GM18868 (cell line): ENCODE measurements around the gene PRSS50.
A peak's percentile ranks its signal among the peaks of the same experiment; 100 is the strongest.
"Not testable (repeated sequence)": the region's sequence is repeated elsewhere in the genome, so short reads cannot be mapped to it uniquely, and the experiment has no call there.

Source experiments
- ATAC-seq: cut with Tn5 transposase; IDR thresholded peaks from one replicate; pipeline ENCODE4 v1.9.1; 2021; ENCODE audit warnings: mild to moderate bottlenecking, moderate library complexity; ENCODE audit not compliant: unreplicated experiment

The PRSS50 gene, protein sequence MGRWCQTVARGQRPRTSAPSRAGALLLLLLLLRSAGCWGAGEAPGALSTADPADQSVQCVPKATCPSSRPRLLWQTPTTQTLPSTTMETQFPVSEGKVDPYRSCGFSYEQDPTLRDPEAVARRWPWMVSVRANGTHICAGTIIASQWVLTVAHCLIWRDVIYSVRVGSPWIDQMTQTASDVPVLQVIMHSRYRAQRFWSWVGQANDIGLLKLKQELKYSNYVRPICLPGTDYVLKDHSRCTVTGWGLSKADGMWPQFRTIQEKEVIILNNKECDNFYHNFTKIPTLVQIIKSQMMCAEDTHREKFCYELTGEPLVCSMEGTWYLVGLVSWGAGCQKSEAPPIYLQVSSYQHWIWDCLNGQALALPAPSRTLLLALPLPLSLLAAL

DNA sequence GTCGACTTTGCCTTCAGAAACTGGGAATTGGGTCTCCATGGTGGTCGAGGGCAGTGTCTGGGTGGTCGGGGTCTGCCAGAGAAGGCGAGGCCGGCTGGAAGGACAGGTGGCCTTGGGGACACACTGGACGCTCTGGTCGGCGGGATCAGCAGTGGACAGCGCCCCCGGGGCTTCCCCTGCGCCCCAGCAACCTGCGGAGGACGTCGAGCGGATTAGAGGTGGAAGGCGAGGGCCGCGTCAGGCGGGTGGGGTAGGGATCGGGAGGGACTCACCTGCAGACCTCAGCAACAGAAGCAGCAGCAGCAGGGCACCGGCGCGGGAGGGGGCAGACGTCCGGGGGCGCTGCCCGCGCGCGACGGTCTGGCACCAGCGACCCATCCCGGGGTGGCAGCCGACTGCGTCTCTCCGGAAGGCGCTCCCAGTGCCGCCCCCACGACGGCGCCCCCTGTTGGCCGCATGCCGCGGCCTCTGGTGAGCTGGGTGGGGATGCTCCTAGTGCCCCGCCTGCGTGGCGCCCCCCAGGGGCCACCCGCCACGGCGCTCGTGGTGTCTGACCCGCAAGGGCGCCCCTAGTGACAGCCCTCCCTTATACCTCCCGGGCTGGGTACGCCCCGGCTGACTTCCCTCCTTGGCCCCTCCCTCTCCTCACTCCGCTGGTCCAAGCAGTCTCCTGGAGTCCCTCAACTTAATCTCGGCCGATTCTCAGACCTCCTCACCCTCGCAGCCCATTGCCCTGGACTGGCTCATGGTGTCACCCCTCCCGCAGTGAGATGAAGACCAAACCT, at the start of gene PRSS50:
TSS of gene PRSS50 (minus strand) at position 423 of the 785 bp plus-strand sequence. CDS start at position 378, 45 bp downstream.
- ATAC-seq = no peak

DNA sequence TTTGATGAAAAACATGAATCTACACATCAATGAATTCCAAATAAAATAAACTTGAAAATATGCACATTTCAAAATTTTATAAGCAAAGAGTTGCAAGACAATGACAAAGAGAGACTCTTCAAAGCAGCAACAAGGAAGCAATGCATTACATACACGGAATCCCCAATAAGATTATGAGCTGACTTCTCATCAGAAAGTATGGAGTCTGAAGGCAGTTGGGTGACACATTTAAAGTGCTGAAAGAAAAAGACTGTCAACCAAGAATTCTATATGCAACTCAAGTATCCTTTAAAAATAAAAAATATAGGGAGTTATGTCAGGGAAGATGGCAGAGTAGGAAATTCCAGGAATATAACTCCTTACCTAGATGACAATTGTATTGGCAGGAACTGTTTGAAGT, 46.5 kb upstream of the PRSS50 start:
- ATAC-seq = no peak

DNA sequence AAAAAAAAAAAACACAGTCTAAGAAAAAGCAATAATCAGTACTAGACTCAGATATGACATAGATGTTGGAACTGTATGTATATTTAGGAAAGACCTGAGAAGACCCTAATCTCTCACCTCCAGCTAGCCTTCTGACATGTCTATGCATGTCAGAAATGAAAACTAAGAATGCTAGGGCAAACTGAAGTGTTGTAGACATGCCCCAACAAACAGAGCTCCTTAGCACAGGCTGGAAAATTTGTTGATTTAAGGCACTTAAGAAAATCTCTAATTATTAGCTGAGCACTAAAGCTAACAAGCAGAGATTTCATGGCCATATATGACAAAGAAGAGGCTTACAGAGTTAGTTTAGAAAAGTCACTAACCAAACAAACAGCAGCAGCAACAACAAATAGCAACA, 45.5 kb upstream of the PRSS50 start:
- ATAC-seq = no peak

DNA sequence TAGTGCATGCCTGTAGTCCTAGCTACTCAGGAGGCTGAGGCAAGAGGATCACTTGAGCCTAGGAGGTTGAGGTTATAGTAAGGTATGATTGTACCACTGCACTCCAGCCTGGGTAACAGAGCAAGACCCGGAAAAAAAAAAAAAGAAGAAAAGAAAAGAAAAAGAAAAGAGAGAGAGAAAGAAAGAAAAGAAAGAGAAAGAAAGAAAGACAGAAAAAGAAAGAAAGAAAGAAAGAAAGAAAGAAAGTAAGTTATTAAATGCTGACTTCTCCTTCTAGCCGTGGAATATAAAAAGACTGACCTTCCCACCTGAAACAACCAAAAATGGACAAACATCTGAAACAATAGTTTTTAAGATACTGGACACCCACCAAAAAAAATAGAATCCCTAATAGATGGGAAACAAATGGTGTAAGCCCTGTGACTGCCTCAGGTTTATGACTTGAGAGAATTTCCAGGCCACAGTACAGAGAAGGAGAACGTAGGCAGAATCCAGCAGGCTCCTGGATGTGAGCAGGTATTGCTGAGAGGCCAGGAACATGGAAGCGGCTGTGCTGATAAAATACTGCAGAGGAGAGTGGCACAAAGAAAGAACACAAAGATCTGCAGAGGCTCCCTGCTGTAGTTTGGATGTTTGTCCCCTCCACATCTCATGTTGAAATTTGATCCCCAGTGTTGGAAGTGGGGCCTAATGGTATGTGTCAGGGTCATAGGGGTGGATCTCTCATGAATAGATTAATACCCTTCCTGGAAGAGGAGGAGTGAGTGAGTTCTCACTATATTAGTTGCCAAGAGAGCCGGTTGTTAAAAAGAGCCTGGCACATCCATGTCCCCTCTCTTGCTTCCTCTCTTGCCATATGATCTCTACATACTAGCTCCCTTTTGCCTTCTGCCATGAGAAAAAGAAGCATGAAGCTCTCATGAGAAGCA, 41.8 kb upstream of the PRSS50 start:
- ATAC-seq = no peak

DNA sequence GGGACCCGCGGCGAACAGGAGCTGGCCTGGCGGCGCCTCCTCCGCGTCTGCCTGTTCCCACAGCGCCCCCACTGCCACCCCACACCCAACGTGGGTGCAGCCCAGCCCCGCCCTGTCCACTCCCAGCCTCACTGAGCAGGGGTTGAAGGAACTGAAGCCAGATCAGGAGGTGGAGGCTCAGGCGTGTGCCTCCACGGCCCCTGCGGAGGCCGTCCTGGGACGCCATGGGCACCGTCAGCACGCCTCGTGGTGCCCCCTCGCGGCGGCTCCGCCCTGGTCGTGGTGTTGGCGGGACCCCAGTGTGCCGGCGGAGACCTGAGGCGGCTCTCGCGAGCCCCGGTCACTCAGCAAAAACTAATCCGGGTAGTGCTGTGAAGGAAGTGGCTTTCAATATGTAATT, 39.0 kb upstream of the PRSS50 start:
- ATAC-seq = no peak

DNA sequence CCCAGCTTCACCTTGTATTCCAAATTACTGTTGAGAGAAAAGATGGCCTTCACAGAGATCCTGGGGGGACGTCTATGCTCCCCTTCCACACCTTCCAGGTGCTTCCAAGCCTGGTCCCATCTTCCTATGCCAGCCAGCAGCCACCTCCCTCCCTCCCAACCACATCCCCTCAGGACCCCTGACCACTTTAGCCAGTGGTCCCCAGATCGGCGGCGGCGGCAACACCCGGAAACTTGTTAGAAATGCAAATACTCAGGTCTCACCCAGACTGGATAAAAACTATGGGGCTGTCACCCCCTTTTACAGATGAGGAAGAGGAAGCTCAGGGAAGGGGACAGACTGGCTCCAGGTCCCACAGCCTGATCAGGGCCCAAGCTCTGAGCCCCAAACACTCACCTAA, 38.0 kb upstream of the PRSS50 start:
- ATAC-seq = no peak

DNA sequence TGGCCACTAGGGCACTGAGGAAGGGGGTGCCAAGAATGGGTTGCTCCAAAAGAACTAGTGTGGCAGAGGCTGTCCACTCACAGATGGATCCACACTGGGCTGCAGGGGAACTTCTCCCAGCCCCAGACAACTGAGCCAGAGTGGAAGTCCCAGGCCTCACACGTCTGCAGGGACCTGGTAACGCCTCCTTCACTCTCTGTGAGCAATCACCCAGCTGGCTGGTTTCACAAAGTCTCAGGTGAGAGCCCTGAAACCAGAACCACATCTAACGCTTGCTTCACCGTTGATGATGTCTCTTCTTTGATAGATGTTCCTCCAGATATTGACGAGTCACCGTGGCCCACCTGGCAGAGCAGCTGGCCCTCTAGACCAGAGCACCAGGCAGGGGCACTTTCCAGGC, 35.5 kb upstream of the PRSS50 start:
- ATAC-seq = peak; percentile 67

DNA sequence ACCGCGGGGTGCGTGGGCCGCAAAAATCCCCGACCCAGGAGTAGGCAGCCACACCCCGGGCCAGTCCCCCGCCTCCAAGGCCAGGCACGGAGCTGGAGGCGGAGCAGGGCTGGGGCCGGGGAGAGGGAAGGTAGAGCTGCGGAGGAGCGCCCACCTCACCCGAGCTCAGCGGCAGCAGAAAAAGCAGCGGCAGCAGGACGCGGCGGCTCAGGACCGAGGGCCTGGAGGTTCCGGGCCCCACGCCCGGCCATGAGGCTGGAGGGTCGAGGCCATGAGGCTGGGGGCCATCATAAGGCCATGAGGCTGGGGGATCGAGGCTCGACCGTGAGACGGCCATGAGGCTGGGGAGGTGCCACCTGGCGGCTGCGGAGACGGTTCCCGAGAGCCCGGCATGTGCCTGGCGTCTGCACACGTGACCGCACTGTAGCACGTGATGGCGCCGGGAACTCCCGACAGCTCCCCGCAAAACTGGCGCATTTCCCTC, 32.9 kb upstream of the PRSS50 start:
- no peak for ATAC-seq

DNA sequence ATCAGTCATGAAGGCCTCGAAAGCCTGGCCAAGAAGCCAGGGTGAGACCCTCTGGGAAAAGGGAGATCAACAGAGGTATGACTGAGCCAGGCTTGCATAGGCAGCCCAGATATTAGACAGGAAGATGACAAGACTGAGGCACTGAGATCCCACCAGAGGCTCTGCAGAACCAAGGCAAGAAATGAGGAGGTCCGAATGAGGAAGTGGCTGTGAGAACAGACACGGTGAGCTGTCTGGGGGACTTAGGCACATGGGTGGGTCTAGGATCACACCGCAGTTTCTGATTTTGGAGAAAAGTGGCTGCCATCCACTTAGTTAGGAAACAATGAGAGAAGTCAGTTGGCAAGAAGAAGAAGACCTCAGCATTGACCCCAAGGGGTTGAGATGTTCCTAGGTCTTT, 31.5 kb upstream of the PRSS50 start:
- ATAC-seq = no peak

DNA sequence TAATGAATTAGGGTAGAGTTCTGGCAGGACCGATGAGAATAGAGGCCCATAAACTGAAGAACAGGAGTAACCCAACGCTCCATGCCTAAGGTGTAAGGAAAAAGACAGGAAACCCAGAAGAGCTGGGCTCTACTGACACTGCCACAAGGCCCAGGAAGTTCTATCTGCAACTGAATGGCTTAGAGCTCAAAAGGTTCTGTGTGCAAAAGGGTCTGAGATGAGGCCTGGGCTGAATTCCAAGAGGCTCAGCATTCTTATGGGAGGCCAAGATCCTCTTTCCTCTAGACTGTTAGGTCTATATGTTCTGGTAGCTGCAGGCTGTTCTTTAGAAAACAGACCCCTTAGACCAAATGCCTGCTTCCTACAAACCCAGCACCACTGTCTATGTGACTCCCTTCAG, 30.5 kb upstream of the PRSS50 start:
- ATAC-seq = no peak

DNA sequence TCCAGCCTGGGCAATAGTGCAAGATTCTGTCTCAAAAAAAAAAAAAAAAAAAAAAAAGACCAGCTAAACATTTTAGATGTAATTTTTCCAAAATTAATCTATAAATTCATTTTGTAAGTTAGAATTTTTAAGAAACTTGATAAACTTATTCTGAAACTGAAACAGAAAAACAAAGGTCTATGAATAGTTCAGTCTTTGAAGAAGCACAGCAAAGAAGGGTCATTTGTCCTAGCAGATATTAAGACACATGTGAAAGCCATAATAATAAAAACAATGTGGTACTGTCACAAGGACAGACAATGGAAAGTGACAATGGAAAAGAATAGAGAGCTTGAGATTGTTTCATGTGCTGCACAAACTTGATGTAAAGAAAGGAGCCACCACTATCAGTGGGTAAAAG, 29.0 kb upstream of the PRSS50 start:
- no peak for ATAC-seq

DNA sequence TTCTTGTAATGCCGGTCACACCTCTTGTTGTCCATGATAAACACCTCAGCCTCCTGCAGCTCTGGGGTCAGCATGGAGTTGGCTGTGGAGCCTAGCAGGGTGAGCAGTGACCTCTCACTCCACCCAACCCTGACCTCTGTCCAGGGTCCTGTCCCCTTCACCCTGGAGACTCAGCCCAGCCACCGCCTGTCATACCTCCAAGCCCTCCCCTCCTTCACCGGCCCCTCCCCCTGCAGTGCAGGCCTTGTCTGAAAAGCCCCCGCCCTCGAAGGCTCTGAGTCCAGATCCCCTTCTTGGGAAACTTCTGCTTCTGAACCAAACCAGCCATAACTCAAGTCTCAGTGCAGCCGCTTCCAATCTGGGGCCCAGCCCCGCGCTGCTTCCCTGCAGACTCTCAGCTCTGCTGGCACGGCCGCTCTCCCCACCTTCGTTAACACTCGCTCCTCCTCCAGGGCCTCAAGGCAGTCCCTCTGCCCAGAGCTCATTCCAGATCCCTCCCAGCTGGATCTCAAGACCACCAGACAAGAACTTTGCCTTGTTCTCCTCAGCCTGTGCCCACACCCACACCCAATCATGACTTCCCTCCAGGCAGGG, 25.4 kb upstream of the PRSS50 start:
- ATAC-seq = no peak

DNA sequence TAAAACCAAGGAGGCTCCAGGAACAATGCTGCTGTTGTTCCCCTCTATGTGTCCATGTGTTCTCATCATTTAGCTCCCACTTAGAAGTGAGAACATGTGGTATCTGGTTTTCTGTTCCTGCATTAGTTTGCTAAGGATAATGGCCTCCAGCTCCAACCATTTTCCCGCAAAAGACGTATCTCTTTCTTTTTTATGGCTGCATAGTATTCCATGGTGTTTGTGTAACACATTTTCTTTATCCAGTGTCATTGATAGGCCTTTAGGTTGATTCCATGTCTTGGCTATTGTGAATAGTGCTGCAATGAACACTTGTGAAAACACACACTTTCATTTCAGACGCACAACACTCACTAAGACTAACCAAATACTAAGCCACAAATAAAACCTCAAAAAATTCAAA, 21.9 kb upstream of the PRSS50 start:
- ATAC-seq = not testable (repeated sequence)

DNA sequence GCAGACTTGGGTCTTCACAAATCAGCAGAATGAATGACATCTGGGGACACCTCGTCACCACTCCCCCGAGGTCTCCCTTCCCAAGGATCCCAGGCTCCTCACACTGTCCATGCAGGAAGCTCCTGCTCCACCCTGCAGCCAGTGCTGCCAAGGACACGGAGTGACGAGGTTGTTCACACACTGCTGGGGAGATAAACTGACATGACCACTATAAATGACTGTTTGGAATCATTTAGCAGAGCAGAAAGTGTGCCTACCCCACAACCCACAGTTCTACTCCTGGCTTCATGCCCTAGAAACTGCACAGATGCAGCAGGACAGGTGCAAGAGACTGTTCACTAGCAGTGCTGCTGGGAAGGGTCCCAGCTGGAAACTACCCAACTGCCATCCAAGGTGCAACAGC, 19.7 kb upstream of the PRSS50 start:
- no peak for ATAC-seq

DNA sequence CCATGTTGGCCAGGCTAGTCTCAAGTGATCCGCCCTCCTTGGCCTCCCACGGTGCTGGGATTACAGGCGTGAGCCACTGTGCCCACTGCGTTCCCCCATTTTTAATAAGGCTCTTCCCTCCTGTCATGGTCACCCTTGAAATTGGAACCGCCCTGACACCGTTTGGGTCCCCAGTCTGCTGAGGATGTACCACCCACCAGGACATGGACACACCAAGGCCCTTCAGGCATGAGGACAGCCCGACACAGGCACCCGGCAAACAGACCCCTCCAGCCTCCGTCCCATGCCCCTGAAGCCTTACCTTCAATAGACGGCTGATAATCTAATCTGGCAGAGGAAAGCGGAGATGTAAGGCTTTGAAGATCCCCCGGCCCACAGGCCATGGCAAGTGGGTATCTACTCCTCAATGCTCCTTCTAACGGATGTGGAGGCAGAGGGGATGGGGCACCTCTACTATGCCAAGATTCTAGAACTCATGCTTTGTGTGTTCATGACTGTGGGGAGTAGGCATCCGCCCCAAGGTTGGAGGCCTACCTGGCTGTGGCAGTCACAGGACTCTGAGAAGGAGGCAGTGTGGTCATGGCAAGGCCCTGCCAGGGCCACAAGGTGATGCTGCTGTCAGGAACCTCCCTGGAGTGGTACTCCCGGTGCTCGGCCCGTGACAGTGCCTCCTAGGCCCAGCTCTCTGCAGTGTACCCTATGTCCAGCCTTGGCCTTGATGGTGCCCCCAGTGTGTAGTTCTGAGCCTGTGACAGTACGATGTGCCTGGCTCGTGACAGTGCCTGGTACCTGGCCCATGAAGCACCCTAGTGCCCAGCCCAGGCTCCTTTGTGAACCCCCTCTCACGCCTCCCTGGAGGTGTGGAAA, 18.6 kb upstream of the PRSS50 start:
- no peak for ATAC-seq

DNA sequence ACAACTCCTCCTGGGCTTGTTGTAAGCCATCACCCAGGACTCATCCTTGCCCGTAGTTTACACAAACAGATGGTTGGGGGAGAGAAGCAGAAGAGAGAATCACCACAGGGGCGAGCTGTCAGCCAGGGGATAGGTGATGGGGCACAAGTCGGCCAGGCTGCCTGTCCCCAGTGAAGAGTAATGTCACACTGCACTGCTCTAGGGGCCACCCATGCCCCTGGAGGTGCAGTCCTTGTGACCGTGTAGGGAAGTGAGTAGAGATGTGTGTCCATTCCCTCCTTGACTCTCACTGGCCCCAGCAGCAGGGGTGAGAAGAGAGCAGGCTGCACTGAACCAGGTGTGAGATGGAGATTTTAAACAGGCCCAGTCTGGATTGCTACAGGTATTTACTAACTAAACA, 17.1 kb upstream of the PRSS50 start:
- ATAC-seq = no peak

DNA sequence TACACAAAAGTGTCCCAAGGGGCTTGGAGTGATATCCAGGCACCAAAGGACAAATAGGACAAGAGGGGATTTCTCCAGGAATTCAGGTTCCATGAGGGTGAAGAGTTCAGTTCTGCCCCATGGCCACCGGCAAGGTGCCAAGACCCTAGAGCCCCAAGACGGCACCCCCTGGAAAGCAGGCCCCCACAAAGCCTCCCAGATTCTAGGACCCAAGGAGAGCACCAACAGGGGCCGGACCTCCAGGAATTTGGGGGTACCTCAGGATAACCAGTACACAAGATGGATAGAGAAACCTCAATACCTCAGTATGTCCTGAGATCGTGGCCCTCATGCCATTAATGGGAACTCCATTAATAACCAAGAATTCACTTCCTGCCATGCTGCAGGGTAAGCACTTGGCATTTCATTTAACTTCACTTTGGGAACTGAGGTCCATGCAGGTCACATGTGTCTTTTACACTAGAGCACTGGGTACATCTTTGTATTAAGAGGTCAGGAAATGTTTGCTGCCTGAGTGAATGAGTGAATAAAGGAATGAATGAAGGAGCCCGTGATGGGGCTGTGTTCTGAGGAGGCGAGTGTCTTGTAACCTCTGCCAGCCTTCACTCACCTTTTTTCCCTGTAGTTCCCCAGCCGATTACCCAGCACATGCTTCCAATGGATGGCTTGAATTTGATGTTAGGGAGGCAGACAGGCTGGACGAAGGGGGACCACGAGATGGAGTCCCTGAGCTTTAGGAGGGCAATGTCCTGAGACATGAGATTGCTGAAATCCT, 15.5 kb upstream of the PRSS50 start:
- no peak for ATAC-seq

DNA sequence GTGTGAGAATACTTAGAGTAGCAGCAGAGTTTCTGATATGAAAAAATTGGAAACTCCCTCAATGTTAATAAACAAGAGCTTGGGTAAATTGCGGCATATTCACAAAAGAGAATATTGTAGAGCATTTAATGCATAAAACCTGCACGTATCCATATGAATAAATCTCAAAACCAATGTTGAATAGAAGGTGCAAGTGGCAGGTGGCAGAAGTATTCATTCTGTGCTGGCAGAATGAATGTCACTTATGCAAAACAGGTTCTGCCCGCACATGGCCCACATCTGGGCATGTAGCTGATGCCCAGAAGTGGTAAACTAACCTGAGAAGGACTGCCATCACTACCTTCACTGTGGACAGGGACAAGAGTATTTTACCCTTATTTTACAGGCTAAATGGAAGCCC, 14.1 kb upstream of the PRSS50 start:
- no peak for ATAC-seq

DNA sequence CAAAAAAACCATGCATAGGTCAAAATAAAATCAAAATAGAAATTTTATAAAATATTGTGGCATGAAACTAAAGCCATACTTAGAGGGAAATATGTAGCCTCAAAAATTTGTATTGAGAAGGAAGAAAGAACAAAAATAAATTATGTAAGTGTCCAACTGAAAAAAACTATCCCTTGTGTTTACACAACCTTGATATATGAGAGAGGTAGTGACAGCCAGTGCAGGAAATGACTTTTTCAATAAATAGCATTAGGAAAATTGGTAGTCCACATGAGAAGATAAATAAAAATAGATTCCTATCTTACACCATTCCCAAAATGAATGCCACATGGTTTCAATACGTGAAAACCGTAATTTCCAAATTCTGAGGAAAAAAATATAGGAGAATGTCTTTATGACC, 13.2 kb upstream of the PRSS50 start:
- no peak for ATAC-seq
